HL-60 (cell line): Measurements from ENCODE around the gene ADAMTS16.

Experiments
- DNase-seq, 2 experiments: peaks; one replicate each; pipeline ENCODE4 v3.0.0-alpha.2; 2010 to 2020; ENCODE audit warnings: low read depth in 1 of 2, low spot score in 1 of 2
- H3K27ac ChIP-seq: fragments of 250-450 bp; sonication (Bioruptor Pico); replicated peaks from 2 replicates; pipeline ENCODE4 v1.5.1; 2020; ENCODE audit warnings: mild to moderate bottlenecking, moderate library complexity
- H3K27me3 ChIP-seq: fragments of 250-450 bp; sonication (Bioruptor Pico); 2 replicates; pipeline ENCODE4 v1.5.1; 2021; ENCODE audit warnings: mild to moderate bottlenecking, moderate library complexity; ENCODE audit not compliant: insufficient read depth, poor library complexity, severe bottlenecking
- H3K4me3 ChIP-seq: replicated peaks from 2 replicates; pipeline ENCODE4 v1.5.1; 2011; ENCODE audit warnings: mild to moderate bottlenecking, control low read depth, low read length; ENCODE audit not compliant: insufficient read depth
- GABPA ChIP-seq: IDR thresholded peaks from 2 replicates; pipeline ENCODE4 v1.6.1; 2012; ENCODE audit warnings: low read depth
- POLR2AphosphoS5 ChIP-seq: IDR thresholded peaks from 2 replicates; pipeline ENCODE4 v1.6.1; 2012; ENCODE audit warnings: low read depth
- SPI1 ChIP-seq: IDR thresholded peaks from 2 replicates; pipeline ENCODE4 v1.6.1; 2012; ENCODE audit warnings: low read depth, mild to moderate bottlenecking, borderline replicate concordance
- TF ChIP-seq, protein P1 (sequence below): IDR thresholded peaks from 2 replicates; pipeline ENCODE4 v1.6.1; 2012; ENCODE audit warnings: low read depth; ENCODE audit not compliant: insufficient replicate concordance
- TF ChIP-seq, protein P2 (sequence below): IDR thresholded peaks from one replicate; pipeline ENCODE4 v1.5.1; 2011; ENCODE audit warnings: low read length, control low read depth, inconsistent platforms; ENCODE audit not compliant: insufficient read depth

ADAMTS16 gene

DNA sequence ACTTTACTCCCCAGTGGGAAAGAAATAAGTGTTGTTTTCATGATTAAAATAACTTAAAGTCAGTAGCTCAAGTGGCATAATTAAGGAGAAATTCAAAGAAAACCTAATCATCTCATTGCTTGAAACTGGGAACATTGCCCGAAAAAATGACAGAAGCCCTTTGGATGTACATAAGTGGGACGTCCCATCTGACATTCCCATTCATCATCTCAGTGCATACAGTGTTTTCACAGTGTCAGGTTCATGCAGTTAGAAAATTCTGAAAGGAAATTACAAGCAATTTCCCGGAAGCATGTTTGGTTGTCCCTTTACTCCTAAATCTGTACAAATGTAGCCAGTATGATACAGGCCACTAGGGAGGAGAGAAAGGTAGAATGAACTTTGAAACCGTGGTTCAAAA is 95.6 kb downstream of the ADAMTS16 start:
- no peak overlapping the region for H3K4me3 ChIP-seq
- TF ChIP-seq POLR2AphosphoS5 = no peak
- no peak for TF ChIP-seq GABPA
- TF ChIP-seq, protein P1, sequence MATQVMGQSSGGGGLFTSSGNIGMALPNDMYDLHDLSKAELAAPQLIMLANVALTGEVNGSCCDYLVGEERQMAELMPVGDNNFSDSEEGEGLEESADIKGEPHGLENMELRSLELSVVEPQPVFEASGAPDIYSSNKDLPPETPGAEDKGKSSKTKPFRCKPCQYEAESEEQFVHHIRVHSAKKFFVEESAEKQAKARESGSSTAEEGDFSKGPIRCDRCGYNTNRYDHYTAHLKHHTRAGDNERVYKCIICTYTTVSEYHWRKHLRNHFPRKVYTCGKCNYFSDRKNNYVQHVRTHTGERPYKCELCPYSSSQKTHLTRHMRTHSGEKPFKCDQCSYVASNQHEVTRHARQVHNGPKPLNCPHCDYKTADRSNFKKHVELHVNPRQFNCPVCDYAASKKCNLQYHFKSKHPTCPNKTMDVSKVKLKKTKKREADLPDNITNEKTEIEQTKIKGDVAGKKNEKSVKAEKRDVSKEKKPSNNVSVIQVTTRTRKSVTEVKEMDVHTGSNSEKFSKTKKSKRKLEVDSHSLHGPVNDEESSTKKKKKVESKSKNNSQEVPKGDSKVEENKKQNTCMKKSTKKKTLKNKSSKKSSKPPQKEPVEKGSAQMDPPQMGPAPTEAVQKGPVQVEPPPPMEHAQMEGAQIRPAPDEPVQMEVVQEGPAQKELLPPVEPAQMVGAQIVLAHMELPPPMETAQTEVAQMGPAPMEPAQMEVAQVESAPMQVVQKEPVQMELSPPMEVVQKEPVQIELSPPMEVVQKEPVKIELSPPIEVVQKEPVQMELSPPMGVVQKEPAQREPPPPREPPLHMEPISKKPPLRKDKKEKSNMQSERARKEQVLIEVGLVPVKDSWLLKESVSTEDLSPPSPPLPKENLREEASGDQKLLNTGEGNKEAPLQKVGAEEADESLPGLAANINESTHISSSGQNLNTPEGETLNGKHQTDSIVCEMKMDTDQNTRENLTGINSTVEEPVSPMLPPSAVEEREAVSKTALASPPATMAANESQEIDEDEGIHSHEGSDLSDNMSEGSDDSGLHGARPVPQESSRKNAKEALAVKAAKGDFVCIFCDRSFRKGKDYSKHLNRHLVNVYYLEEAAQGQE = no peak
- TF ChIP-seq SPI1 = no peak
- TF ChIP-seq, protein P2, sequence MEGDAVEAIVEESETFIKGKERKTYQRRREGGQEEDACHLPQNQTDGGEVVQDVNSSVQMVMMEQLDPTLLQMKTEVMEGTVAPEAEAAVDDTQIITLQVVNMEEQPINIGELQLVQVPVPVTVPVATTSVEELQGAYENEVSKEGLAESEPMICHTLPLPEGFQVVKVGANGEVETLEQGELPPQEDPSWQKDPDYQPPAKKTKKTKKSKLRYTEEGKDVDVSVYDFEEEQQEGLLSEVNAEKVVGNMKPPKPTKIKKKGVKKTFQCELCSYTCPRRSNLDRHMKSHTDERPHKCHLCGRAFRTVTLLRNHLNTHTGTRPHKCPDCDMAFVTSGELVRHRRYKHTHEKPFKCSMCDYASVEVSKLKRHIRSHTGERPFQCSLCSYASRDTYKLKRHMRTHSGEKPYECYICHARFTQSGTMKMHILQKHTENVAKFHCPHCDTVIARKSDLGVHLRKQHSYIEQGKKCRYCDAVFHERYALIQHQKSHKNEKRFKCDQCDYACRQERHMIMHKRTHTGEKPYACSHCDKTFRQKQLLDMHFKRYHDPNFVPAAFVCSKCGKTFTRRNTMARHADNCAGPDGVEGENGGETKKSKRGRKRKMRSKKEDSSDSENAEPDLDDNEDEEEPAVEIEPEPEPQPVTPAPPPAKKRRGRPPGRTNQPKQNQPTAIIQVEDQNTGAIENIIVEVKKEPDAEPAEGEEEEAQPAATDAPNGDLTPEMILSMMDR = no peak
- no peak for DNase-seq

GRCh38 chr5:5239191-5239590 is 99.1 kb downstream of the ADAMTS16 start:
- Histone ChIP-seq H3K27me3 (no peaks in the 10 kb centered on the region), H3K27ac (no peak overlapping the region)
- TF ChIP-seq GABPA (no peak), POLR2AphosphoS5 (no peak), SPI1 (no peak)
- TF ChIP-seq, protein P2 = no peak
- TF ChIP-seq, protein P1 = no peak

More for the DNA sequence above, 95.6 kb downstream of the ADAMTS16 start:
- H3K27ac ChIP-seq = no peak overlapping the region
- H3K27me3 ChIP-seq = no peaks in the 10 kb centered on the region

GRCh38 chr5:5240234-5240633 is 100.1 kb downstream of the ADAMTS16 start:
- no peaks in the 10 kb centered on the region for H3K27me3 ChIP-seq
- no peak for DNase-seq
- TF ChIP-seq GABPA (no peak), POLR2AphosphoS5 (no peak), SPI1 (no peak)
- TF ChIP-seq, protein P1 = no peak
- TF ChIP-seq, protein P2 = no peak
- no peak overlapping the region for H3K4me3 ChIP-seq
- no peak overlapping the region for H3K27ac ChIP-seq

More at GRCh38 chr5:5239191-5239590, 99.1 kb downstream of the ADAMTS16 start:
- DNase-seq = no peak
- no peak overlapping the region for H3K4me3 ChIP-seq
